HG03039 (cell line): ENCODE measurements around the gene MMP24OS.

Experiments used
- ATAC-seq: cut with Tn5 transposase; IDR thresholded peaks from one replicate; pipeline ENCODE4 v1.9.1; 2021; ENCODE audit warnings: mild to moderate bottlenecking, moderate library complexity; ENCODE audit not compliant: unreplicated experiment

The MMP24OS gene

DNA sequence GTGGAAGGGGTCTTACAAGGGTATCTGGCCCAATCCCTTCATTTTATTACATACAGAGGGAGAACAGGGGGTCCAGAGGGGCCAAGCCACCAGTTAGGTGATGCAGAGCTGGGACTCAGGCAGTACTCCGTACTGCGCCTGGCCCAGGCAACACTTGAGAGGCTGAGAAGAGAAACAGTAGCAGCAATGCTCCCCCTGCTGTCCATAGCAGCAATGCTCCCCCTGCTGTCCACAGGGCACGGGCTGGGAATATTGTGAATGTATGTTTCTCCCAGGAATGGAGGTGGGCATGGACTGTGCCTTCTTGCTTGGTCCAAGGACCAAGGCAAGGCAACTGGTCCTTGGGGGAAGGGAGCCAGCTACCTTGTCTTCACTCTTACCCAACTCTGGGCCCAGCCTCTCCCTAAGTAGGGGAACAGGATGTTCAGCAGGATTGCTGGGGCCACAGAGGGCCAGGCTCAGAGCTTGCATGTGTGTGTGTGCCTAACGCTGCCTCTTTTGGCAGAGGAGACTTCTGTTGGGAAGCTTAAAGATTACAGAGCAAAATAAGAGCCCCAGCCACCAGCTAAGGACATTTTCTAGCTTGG, 29.1 kb upstream of the MMP24OS start:
- ATAC-seq: no peak

DNA sequence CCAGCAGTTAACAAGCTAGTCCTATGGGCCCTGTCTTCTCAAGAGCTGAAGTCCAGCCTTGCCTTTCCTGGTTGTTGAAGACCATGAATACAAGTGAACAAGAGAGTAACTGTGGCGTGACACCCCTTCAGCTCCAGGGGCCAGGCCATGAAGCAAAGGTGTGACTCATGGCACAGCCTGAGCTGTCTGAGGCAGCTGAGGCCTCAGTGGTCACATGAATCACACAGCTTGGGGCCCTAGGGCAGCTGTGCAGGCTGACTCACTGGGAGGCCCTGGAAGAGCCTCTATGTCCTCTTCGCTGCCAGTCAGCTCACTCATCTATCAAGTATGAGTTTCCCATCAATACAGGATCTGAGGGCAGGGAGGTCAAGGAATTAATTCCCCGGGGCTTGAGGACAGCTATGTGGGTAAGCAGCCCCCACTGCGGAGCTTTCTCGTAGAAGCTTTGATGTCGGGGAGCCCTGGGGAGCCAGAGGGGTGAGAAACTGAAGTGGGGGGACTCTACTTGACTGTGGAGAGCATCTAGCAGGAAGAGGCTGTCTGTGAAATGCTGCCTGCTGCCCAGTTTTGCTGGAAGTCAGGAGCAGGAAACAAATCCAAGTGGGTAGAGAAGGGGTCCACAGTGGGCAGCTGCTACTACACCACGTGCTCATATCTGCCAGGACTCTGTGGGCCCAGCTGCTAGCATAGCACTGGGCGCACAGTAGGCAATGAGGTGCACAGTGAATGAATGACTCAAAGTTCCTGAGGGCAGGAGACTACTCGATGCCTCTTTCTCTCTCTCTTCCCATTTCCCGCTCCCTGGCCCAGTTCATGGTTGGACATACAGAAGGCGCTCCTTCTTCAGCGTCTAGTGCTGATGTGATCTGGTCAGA, 28.0 kb upstream of the MMP24OS start:
- ATAC-seq: no peak

DNA sequence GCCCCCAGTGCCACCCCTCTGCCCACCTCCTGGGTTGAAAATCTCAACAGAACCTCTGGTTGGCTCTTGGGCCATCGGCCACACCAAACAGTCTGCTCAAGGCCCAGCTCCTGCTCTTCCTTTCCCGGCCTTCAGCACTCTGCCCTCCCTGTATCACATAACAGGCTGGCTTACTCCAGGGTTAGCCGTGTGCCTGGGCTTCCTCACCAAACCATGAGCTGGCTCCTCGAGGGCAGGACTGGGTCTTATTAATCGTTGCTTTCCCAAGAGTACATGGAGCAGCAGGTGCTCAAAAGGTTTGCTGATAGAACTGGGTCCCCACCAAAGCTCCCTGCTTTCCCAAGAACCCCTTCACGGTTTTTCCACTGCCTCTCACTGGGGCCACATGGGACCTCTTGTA, 27.0 kb upstream of the MMP24OS start:
- ATAC-seq: no peak

DNA sequence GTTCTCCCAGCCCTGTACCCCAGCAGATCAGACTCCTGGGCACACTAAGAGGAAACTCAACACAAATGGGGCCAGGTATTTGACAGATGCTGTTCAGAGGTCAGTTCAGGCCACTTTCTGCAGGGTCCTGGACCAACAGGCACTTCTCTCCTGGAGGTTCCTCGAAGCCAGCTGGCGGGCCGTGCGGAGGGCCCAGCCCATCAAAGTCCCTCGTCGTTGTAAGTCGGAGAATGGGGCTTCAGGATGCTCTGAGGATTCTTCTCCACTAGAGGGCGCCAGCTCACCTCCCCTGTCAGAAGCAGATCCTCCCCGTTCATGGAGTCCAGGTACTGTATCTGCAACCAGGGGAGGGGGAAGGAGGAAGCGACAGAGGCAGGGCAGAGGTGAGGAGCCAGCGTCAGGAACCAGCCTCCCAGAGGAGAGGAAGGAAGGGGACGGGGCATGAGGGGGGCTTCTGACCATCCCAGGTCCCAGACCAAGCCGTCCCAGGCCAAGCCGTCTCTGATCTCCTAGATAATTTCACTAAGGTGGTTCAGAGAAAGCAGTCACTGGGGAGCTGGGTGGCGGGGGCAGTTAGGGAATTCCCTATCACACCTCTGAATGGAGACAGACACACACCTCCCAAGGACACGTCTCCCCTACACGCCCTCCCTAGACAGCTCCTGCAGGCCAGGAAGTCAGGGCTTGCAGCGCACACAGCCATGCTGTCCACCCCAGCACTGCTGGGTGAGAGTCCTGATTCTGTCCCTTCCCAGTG, 26.0 kb upstream of the MMP24OS start:
- ATAC-seq: no peak

DNA sequence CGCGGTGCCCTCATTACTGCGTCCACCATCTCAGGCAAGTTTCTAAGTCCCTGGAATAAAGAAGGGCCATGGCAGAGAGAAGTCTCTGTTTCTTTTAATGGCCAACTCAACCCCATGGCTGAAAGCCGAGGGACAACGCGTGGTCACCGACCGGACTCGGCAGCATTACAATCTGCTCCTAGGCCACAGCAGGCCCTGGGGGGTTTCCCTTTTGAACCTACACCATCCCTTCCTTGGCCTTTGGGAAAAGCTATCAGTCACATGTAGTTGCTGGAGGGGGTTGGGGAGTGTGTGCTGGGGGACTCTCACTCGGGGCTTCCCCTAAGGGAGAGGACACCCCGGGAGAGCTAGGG, 25.4 kb upstream of the MMP24OS start:
- ATAC-seq: no peak

DNA sequence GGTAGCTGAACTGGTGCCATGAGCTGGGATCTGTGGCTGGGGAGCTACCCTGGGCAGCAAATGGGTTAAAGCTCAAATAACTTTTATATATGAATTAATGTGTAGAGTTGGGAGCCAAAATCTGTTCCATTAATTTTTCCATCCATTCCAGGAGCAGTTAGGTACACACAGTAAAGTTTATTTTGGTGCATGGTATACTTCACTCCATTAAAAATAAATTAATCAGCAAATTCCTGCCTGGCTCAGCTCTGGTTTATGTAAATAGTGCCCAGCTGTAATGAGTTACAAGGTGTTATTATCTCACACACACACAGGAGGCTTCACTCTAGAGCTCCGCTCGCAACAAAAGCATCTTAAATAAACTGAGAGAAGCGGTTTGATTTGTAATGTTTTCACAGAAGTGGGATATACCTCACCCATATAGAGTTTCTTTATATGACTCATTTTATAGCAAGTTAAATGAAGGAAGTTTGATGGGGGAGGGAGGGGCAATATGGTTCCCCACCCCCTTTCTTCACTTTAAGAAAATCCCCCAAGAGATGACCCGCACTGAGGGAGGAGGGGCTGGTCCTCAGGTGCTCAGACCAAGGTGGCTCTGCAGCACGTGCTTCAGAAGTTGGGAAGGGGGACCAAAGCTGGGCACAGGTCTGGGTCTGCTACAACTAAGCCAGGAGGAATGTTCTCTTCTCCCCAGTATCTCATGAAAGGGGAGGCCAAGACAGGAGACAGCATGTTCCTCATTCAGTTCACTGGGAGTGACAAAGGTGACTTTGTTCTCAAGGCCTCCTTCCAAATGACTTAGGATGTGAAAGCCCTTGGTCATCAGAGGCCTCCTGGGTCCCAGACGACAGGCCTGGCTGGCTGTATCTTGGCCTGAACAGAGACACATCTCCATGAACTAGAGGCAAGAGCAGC, 24.8 kb upstream of the MMP24OS start:
- no peak for ATAC-seq

DNA sequence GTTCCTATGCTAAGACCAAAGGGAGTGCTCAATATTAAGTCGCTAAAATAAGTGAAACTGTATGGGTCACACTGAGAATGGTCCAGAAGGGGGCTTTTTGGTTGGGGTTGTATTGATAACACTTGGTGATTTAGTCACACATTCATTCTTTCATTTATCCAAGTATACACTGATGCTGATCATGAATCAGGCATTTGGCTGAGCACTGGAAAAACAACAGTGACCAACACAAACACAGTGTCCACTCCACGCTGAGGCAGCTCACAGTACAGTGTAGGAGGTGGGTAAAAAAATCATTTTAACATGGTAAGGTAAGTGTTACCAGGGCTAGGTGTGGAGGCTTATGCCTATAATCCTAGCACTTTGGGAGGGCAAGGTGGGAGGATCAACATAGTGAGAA, 23.5 kb upstream of the MMP24OS start:
- no peak for ATAC-seq

DNA sequence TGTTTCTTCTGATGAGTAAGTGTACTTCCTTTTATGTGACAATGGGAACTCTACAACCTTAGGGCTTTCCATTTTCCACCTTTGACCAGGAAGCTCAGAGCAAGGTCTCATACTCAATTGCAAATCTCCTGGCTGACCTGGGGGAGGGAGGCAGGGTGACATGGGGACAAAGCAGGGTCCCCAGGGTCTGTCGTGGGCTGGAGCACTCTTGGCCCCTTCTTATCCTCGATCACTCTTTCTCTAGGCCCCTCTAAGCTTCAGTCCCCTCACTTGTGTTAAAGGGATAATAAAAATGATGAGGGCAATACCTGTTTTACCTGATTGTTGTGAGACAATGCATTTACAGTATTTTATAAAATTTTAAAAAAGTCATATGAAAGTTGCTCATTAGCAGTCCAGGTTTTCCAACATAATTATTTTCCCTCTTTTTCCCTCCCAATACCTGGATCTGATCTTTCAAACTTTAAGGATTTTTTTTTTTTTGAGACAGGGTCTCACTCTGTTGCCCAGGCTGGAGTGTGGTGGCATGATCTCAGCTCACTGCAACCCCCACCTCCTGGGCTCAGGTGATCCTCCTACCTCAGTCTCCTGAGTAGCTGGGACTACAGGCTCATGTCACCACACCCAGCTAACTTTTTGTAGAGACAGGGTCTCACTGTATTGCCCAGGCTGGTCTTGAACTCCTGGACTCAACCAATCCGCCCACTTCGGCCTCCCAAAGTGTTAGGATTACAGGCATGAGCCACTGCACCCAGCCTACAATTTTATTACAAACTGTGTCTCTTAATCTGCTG, 22.7 kb upstream of the MMP24OS start:
- ATAC-seq: no peak

DNA sequence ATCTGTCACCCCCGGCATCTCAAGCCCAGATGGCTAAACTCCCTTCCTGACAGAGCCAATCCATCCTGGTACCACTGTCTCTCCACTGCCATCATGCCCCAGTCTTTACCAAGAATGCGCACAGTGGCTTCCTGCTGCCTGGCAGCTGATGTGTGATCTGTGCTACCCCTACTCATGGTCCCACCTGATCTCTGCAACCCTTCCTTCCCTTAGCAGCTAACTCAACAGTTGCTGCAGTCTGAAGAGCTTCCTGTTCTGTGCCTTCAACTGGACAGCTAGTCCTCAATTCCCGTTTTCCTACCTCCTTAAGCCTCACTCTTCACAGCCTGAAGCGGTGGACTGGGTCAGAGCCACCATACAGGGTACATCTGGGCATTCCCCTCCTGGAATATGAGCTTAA, 21.9 kb upstream of the MMP24OS start:
- ATAC-seq: no peak

DNA sequence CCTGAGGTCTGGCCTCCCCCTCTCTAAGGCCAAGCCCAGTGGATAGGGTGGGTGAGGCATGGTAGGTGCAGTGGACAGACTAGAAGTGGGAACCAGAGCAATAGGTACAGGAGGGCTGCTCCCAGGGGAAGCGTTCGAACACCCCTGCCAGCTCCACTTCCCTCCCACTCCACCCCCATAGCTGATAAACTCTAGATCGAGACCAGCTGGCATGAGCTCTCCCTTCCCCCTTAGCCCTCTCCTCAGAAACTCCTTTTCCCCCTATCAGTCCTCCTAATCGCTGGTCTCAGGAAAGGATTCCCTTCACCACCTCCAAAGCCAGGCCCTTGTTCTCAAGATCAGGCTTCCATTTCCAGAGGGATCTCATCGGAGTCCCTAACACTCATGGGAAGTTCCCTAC, 20.3 kb upstream of the MMP24OS start:
- ATAC-seq: no peak

DNA sequence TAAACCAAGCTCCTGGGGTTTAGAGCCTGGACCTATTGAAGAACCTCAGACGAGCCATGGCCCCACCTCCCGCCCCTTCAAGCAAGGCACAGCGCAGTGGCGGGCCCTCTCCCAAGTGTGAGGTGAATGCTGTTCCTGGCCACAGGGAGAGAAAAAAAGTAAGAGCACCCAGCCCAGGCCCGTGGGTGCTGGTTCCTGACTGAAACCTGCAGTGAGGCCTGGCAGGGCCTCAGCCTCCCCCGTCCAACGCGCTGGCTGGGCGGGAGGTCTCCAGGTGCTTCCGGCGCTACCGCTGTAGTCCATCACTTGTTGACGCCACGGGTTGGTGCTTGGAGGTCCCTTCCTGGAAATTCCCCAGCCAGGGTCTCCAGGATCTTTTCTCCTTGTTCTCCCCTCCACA, 19.8 kb upstream of the MMP24OS start:
- ATAC-seq: no peak

DNA sequence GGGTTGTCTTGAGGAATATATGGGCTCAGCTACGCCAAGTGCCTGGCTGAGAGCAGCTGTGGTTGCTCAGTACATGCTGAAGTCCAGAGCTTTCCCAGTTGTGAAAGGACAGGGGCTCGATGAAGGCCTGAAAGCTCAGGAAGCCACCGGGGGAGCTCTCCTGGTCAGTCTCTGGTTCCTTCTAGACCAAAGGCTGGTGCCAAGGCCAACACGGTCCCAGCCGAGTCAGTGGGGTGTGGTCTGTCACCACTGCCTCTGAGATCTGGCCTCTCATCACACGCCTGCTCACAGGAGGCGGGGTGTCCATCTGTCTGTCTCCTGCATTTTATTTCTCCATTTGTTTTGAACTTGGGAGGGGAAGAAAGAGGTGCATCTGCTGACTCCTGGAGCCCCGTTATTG, 19.2 kb upstream of the MMP24OS start:
- no peak for ATAC-seq

DNA sequence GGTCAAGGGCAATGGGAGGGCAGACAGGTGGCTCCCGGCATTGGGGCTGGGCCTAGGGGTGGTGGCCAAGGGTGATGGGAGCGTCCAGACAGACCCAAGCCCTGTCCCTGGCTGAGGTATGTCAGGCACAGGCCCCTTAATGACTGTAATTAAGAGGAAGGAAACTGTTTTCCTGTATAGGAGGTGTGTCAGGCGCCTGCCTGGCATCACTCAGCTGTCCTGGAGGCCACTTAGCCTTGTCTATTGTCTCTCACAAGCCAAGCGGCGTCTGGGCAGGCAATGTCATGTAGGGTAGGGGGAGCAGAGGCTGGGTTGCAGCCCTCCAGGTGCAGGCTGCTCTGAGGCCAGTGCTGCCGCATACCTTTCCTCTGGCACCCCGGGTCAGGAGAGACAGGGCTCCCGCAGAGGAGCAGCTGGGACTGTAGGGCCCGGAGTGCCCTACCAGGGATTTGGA, 18.2 kb upstream of the MMP24OS start:
- no peak for ATAC-seq

DNA sequence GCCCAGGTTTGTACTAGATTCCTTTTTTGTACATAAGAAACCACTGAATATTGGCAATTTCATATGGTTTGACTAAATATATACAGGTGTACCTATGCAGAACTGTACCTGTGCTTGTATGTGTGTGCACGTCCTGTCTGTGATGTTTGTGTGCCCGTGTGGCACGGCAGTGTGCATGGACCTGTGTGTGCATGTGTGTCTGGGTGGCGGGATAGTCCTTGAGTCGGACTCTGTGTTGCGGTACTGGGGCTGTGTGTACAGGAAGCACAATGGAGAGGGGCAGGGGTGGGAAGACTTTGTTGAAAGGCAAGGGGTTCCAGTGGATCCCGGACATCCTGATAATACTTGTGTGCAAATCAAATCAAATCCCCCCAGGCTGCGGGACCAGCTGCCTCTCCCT, 17.8 kb upstream of the MMP24OS start:
- ATAC-seq: no peak

DNA sequence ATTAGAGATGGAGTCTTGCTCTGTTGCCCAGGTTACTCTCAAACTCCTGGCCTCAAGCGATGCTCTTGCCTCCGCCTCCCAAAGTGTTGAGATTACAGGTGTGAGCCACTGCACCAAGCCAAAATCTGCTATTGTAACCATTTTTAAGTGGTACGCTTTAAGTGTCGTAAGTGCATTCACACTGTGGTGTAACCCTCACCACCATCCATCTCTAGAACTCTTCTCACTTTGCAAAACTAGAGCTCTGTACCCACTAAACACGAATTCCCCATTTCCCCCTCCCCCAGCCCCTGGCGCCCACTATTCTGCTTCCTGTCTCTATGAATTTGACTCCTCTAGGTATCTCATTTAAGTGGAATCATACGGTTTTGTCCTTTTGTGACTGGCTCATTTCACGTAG, 17.1 kb upstream of the MMP24OS start:
- ATAC-seq: no peak

DNA sequence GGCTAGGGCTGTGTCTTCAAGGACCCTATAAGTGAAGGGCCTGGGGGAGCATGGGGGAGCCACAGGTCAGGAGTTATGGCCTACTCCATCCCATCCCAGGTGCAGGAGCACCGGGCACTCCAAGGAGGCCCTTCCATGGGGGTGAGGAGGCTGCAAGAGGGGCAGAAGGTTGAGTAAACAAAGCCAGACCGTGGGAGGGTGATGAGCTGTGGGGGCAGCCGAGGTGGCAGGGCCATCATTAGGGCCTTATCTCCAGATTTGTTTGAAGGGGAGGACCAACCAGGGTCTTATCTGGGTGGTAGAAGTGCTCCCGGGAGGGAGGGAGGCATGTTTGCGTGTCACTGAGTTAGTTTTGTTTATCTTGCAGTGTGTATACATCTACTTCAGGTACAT, 16.4 kb upstream of the MMP24OS start:
- no peak for ATAC-seq

DNA sequence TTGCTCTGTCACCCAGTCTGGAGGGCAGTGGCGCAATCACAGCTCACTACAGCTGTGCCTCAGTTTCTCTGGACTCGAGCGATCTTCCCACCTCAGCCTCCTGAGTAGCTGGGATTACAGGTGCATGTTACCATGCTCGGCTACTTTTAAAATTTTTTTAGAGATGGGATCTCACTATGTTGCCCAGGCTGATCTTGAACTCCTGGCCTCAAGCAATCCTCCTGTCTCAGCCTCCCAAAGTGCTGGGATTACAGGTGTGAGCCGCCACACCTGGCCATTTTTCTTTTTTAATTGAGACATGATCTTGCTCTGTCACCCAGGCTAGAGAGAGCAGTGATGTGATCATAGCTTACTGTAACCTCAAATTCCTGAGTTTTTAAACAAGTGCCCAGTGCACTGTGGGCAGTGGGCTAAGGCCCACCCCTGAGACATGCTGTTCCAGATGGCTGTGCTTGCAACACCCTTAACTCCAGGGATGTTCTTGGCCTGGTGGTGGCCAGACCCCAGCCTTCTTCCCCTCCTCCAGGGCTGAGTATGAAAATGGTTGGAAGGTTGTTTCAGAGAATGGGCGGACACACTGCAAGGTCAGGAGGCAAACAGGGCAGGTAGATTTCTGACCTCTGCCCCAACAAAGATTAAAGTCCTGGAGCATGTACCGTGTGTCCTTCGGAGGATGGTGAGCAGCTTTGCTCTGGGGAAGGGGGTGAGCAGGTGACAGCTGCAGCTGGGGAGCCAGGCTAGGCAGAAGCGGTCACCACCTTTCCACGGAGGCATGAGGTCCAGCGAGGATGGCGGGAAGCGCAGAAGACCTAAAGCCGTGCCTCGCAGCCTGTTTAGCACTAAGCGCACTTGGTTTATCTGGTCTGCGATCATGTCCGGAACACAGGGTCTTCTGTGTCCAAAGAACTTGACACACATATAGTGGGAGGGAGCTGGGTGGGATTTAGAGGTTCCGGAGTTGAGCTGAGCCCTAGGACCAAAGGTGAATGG, 15.7 kb upstream of the MMP24OS start:
- ATAC-seq: no peak

DNA sequence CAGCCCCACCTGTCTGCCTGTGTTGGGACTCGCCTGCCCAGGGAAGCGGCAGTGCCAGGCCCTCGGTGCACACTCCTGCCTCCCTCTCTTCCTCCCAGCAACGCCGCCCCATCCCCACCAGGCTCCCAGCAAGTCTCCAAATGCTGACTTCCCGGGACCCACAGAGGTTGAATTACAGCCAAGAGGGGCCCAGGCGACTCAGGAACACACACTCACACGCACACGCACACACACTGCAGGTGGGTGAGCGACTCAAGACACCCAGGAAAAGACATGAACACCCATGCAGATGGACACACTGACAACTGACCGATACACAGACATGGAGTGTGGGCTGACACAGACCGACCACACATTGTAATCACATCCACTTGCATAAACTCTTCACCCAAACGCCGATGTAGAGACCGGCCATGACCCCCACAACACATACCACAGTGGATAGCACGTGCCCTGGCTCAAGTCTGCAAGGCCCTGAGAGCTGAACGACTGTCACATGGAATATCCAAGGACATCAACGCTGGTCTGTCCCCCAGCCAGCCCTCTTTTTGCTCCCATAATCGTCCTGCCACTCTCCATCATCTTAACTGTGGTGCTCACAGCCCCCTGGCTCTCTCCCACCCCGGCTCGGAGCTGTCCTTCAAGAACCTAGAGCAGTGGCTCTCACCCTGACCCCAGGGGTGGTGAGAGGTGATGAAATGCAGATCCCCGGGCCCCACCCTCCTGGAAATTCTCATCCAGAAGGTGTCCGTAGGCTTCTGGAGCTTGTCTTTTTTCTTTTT, 14.8 kb upstream of the MMP24OS start:
- no peak for ATAC-seq
